GM18519 (cell line): ENCODE results near the gene CDKN2D.
A peak's percentile ranks its signal among the peaks of the same experiment; 100 is the strongest.
"Not testable (repeated sequence)": the region's sequence is repeated elsewhere in the genome, so short reads cannot be mapped to it uniquely, and the experiment has no call there.

Source experiments
- ATAC-seq: cut with Tn5 transposase; IDR thresholded peaks from one replicate; pipeline ENCODE4 v1.9.1; 2021; ENCODE audit warnings: mild to moderate bottlenecking, moderate library complexity; ENCODE audit not compliant: unreplicated experiment, low FRiP score

Gene CDKN2D

DNA sequence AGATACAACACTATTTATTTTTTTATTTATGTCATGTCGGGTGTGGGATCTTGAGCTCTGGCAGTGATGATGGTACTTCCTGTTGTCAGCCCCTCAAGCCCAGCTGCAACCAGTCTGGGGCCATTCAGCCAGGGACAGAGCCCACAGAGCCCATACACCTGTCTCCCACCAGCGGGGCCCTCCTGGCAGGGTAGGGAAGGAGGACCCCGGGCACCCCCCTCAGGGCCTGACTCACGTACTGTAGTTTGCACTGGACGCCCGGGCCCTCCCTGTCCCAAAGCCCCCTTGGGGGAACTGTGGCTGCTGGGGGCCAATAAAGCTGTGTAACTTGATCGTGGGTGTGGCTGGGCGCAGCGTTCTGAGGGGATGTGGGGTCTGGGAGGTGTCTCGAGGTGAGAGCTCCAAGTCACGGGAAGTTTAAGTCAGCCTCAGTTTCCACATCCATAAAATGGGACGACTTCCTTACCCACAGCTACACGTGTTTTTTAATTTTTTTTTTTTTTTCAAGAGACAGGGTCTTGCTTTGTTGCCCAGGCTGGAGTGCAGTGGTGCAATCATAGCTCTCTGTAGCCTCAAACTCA lies 15.6 kb downstream of the CDKN2D start:
- ATAC-seq: no peak

DNA sequence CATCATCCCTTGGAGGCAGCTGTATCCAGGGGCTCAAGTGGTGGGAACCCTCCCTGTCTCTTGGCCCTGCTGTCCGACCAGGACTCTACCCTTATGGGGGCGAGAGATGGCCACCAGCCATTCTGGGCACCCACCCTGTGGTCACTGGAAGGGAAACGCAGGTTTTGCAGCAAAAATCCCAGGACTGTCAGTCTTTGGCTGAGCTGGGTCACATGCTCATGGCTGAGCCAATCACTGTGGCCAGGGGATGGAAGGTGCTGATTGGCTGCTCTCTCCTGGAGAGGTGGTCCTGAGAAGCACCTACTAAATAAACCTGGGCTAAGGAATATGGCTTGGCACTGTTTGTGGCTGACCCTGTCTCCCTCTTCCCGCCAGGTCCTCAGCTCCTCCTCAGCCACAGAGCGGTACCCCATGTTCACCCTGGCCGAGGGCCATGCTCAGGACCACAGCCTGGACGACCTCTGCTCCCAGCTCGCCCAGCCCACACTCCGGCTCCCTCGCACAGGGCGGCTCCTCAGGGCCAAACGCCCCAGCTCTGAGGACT lies 16.2 kb downstream of the CDKN2D start:
- ATAC-seq: no peak

GRCh38 chr19:10551698-10552301 lies 17.0 kb downstream of the CDKN2D start:
- ATAC-seq: no peak

- ATAC-seq: not testable (repeated sequence)
These were observed 17.8 kb downstream of the CDKN2D start for GRCh38 chr19:10551006-10551405.

DNA sequence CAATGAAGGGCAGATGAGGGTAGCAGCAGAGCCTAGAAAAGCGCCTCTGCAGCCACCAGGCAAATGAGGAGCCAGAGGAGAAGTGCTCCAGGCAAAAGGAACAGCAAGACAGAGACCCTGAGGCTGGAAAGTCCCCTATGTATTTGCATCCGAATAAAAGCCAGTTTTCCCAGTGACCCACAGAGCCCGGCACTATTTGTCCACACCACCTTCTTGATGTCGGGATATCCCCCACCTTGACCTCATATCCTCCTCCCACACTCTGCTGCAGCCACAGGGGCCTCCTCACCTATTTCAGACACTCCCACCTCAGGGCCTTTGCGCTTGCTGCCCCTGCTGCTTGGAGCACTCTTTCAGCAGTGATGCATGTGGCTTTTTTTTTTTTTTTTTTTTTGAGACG lies 18.4 kb downstream of the CDKN2D start:
- no peak for ATAC-seq

DNA sequence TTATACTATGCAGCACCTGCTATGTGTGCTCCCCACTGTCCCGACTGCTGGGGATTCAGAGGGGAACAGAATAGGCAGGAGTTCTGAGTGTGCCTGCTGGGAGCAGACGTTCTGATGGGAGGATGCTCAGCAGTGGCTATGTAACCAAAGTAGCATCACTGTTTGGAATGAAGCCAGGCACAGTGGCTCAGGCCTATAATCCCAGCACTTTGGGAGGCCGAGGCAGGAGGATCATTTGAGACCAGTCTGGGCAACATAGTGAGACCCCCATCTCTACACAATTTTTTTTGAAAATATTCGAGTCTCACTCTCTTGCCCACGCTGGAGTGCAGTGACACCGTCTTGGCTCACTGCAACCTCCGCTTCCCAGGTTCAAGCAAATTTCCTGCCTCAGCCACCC lies 19.0 kb downstream of the CDKN2D start:
- no peak for ATAC-seq

- ATAC-seq: no peak
These were observed 20.0 kb downstream of the CDKN2D start for GRCh38 chr19:10548746-10549276.

GRCh38 chr19:10546817-10547216 lies 22.0 kb downstream of the CDKN2D start:
- no peak for ATAC-seq

DNA sequence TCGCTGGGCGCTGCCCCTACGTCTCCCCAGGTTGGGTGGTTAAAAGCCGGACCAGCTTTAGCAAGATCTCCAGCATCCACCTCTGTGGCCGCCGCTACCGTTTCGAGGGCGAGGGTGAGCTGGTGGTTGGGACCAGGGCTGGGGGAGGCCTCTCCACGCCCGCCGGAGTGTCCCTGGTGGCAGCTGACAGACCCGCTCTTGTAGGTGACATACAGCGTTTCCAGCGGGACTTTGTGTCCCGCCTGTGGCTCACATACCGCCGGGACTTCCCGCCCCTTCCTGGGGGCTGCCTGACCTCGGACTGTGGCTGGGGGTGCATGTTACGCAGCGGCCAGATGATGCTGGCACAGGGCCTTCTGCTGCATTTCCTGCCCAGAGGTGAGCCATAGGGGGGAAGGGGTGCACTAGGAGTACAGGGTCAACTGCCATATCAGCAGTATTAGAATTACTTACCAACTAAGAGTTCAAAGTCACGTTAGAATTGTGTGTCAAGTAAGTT lies 24.0 kb downstream of the CDKN2D start:
- no peak for ATAC-seq

DNA sequence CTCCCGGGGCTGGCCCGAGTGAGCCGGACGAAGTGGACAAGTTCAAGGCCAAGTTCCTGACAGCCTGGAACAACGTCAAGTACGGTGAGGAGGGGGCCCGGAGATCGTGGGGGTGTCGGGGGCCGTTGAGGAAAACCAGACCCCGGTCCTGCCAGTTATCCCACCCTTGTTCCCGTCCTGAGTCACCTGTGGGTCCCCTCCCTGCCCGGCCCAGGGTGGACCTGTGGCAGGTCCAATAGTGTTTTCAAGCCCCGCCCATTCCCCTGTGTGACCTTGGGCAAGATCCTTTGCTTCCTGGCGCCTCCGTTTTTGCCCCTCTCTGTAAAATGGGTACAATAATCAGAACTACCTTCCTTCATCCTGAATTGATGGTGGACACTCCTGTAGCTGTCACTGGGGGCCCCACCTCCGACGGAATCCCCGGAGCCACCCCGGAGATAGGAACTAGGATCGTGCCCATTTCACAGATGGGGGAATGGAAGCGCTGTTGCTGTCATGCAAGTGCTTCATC lies 24.5 kb downstream of the CDKN2D start:
- ATAC-seq: no peak

- ATAC-seq: peak; percentile 44
These were observed 25.1 kb downstream of the CDKN2D start, which contains the start of gene ATG4D for GRCh38 chr19:10543420-10544241. TSS of gene ATG4D (plus strand) at chr19:10543904. CDS start at chr19:10544091, 187 bp downstream.

GRCh38 chr19:10543059-10543419 lies 25.7 kb downstream of the CDKN2D start:
- no peak for ATAC-seq

DNA sequence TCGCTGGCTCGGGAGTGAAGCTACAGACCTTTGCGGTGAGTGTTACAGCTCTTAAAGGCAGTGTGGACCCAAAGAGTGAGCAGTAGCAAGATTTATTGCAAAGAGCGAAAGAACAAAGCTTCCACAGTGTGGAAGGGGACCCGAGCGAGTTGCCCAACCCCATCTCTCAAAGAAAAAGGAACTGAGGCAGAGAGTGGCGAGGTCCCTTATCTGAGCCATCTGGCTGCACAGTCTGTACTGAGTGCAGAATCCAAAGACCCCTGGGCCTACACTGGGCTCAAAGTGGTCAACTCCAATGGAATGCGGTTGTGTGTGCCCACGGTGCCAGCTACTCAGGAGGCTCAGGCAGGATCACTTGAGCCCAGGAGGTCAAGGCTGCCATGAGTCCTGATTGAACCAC lies 29.8 kb downstream of the CDKN2D start:
- ATAC-seq: not testable (repeated sequence)

DNA sequence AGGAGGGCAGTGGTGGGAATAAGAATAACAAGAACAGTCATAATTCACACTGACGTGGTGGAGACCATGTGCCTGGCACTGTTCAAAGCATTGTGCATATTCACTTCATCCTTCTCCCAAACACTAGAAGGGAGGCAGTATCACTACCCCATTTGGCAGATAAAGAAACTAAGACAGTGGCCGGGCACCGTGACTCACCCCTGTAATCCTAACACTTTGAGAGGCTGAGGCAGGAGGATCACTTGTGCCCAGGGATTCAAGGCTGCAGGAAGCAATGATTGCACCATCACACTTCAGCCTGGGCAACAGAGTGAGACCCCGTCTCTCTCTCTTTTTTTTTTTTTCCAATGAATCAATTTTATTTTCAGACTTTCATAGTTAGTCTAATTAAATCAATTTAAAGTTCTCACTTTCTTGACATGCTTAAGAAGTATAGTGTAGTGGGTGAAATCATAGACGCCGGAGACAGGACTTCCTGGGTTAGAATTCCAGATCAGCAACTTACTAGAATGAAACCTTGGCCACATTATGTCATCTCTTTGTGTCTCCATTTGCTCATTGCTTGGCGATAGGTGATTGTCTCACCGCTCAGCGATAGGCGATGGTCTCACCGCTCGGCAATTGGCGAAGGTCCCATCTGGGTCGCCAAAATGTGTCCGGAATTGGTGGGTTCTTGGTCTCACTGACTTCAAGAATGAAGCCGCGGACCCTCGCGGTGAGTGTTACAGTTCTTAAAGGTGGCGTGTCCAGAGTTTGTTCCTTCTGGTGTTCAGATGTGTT lies 30.4 kb downstream of the CDKN2D start:
- no peak for ATAC-seq

GRCh38 chr19:10537668-10538067 lies 31.1 kb downstream of the CDKN2D start:
- no peak for ATAC-seq

DNA sequence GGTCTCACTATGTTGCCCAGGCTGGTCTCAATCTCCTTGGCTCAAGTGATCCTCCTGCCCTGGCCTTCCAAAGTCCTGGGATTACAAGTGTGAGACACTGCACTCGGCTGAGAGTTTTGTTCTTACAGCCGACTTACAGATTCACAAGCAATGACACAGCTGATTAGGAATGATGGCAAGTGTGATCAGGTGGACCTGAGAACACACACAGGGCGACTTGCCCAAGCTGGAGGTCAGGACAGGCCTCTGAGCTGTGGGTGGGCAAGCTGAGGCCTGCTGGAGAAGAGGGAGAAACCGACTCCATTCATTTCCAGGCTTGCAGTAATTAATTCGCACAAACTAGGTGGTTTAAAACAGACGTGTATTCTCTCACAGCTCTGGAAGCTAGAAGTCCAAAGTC lies 33.2 kb downstream of the CDKN2D start:
- no peak for ATAC-seq

DNA sequence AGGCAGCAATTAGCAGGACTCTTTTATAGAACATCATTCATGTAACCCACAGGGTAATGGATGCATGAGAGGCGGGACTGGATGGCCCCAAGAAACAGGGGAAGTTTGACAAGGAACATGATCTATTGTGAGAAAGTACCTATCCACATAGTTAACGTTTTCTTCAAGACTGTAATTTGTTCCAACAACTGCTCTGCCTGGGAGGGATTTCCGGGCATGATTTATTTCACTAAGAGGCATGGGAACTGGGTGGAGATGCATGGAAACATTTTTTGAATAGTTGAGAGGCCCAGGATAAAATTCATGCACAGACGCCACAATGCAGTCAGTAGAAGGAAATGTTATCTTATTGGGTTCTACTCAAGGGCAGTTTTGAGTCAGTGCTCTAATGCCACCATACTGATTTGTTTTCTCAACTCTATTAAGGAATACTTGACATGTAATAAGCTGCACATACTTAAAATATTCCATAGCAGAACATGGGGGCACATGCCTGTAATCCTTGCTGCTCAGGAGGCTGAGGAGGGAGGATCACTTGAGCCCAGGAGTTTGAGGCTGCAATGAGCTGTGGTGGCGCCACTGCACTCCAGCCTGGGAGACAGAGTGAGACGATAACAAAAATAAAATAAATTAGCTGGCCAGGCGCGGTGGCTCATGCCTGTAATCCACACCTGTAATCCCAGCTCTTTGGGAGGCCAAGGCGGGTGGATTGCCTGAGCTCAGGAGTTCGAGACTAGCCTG lies 35.0 kb downstream of the CDKN2D start:
- no peak for ATAC-seq

DNA sequence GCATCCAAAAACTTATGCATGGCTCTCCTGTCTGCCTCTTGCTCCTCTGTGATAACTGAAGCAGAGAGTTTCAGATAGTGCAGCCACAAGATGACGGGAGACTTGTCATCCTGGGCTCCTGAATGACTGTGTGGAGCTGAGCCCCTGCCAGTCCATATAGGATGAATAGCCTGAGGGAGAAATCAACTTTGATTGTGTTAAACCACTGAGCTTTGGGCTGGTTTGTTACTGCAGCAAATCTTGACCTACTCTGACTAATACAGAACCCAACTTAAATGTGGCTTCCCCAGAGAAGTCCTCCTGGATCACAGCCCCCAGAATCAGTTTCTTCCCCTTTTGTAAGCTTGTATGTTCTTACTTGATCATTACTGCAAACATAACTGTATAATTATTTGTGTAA lies 36.3 kb downstream of the CDKN2D start:
- no peak for ATAC-seq

DNA sequence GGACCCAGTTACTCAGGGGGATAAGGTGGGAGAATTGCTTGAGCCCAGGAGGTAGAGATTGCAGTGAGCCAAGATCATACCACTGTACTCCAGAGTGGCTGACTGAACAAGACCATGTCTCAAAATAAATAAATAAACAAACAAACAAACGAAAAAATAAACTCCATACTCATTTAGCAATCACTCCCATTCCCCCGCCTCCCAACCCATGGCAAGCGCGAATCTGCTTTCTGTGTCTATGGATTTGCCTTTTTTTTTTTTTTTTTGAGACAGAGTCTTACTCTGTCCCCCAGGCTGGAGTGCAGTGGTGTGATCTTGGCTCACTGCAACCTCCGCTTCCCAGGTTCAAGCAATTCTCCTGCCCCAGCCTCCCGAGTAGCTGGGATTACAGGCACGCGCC lies 41.9 kb downstream of the CDKN2D start:
- not testable (repeated sequence) for ATAC-seq
